ENCODE data around the gene CTCF.

The CTCF gene

GRCh38 chr16:67534431-67534830, 27.9 kb upstream of the CTCF start:
- DNase-seq (ENCODE audit: low read depth, low spot score): no peak

- DNase-seq (ENCODE audit: low read depth, low spot score): no peak
Measured at GRCh38 chr16:67535201-67535600, 27.1 kb upstream of the CTCF start.

- DNase-seq (ENCODE audit: low read depth, low spot score): no peak
Measured at GRCh38 chr16:67537270-67537635, 25.1 kb upstream of the CTCF start.

- no peak for DNase-seq (ENCODE audit: low read depth, low spot score)
Measured at GRCh38 chr16:67537636-67538591, 24.4 kb upstream of the CTCF start.

- no peak for DNase-seq (ENCODE audit: low read depth, low spot score)
Measured at GRCh38 chr16:67538666-67539101, 23.6 kb upstream of the CTCF start.

GRCh38 chr16:67539271-67539670, 23.1 kb upstream of the CTCF start:
- DNase-seq (ENCODE audit: low read depth, low spot score): no peak

GRCh38 chr16:67539691-67540635, 22.4 kb upstream of the CTCF start:
- DNase-seq (ENCODE audit: low read depth, low spot score): no peak

GRCh38 chr16:67540756-67541155, 21.6 kb upstream of the CTCF start:
- DNase-seq (ENCODE audit: low read depth, low spot score): no peak

GRCh38 chr16:67541391-67542263, 20.7 kb upstream of the CTCF start:
- no peak for DNase-seq (ENCODE audit: low read depth, low spot score)

- no peak for DNase-seq (ENCODE audit: low read depth, low spot score)
Measured at GRCh38 chr16:67542464-67542863, 19.9 kb upstream of the CTCF start.

GRCh38 chr16:67543036-67543435, 19.3 kb upstream of the CTCF start:
- no peak for DNase-seq (ENCODE audit: low read depth, low spot score)

GRCh38 chr16:67543582-67543981, 18.7 kb upstream of the CTCF start:
- no peak for DNase-seq (ENCODE audit: low read depth, low spot score)

- no peak for DNase-seq (ENCODE audit: low read depth, low spot score)
Measured at GRCh38 chr16:67544329-67544841, 17.9 kb upstream of the CTCF start.

GRCh38 chr16:67544844-67545664, 17.3 kb upstream of the CTCF start:
- DNase-seq (ENCODE audit: low read depth, low spot score): no peak

GRCh38 chr16:67545665-67546024, 16.7 kb upstream of the CTCF start:
- no peak for DNase-seq (ENCODE audit: low read depth, low spot score)

- no peak for DNase-seq (ENCODE audit: low read depth, low spot score)
Measured at GRCh38 chr16:67546091-67546501, 16.2 kb upstream of the CTCF start.

- DNase-seq (ENCODE audit: low read depth, low spot score): no peak
Measured at GRCh38 chr16:67546761-67547422, 15.4 kb upstream of the CTCF start.

GRCh38 chr16:67547423-67548264, 14.7 kb upstream of the CTCF start:
- DNase-seq (ENCODE audit: low read depth, low spot score): no peak
